Transverse colon (tissue), 4 donors: Measurements from ENCODE around the gene ELK3. TPM values are rescaled to one million over a fixed set of nuclear protein-coding genes. Genes with fewer than 3 reads are reported as not detected.

ENCODE experiments used
- DNase-seq: peaks from one replicate; pipeline ENCODE4 v3.0.0-alpha.2; 2019
- H3K27ac ChIP-seq, 4 donors: fragments of 200-600 bp; sonication (generic); 2 replicates each; pipeline ENCODE4 v1.5.1; 2016 to 2018; ENCODE audit warnings: inconsistent platforms in 4 of 4
- H3K27me3 ChIP-seq: fragments of 200-600 bp; sonication (generic); 2 replicates; pipeline ENCODE4 v1.5.1; 2017; ENCODE audit warnings: inconsistent platforms
- H3K36me3 ChIP-seq, 4 donors: fragments of 200-600 bp; sonication (generic); 2 replicates each; pipeline ENCODE4 v1.5.1; 2017 to 2019; ENCODE audit warnings: inconsistent platforms in 4 of 4
- H3K4me1 ChIP-seq, 4 donors: fragments of 200-600 bp; sonication (generic); 2 replicates each; pipeline ENCODE4 v1.5.1; 2017 to 2020; ENCODE audit warnings: inconsistent platforms in 4 of 4
- H3K4me3 ChIP-seq, 4 donors: fragments of 200-600 bp; sonication (generic); 1 replicate in 1 of 4; 2 replicates in 3 of 4; pipeline versions ENCODE4 v1.5.1 to v1.6.1; 2017 to 2019; ENCODE audit warnings: inconsistent platforms in 4 of 4
- H3K9me3 ChIP-seq, 2 donors: fragments of 200-600 bp; sonication (generic); 2 replicates each; pipeline ENCODE4 v1.5.1; 2017 to 2019; ENCODE audit warnings: inconsistent platforms in 2 of 2
- EP300 ChIP-seq: sonication (generic); formaldehyde crosslinking; IDR thresholded peaks from one replicate; pipeline ENCODE4 v1.6.1; 2017; ENCODE audit warnings: antibody characterized with exemption, low read depth
- POLR2A ChIP-seq: fragments of 450-650 bp; IDR thresholded peaks from one replicate; pipeline ENCODE4 v1.6.1; 2016; ENCODE audit warnings: antibody characterized with exemption, mild to moderate bottlenecking, moderate library complexity
- POLR2AphosphoS5 ChIP-seq, 3 donors: sonication (generic); formaldehyde crosslinking; IDR thresholded peaks; one replicate each; pipeline ENCODE4 v1.6.1; 2016; ENCODE audit warnings: antibody characterized with exemption in 3 of 3
- WGBS, 2 donors: methylation state at CpG; one replicate each; pipeline ENCODE4 v1.1.5; 2018; ENCODE audit warnings: low coverage in 1 of 2; 5-methylcytosine and 5-hydroxymethylcytosine counted together
- in situ Hi-C, 4 donors: fragments of 200-750 bp; cut with MboI; loops; one replicate each; pipeline versions ENCODE4 v1.15.0 to v1.15.1; 2017; ENCODE audit warnings: low sequenced_read_pairs in 3 of 4, low pct_ligation_motif_present in 1 of 4, low pct_unique_long_range_greater_than_20kb in 1 of 4
- intact Hi-C: fragments of 100-400 bp; cut with DNase I; formaldehyde crosslinking; loops from one replicate; pipeline ENCODE4 v1.15.1; 2023; ENCODE audit warnings: low total_unique reads
- total RNA-seq, 4 donors: library from RNA; depleted of rRNA; stranded (reverse); fragments of >200 nt; gene quantifications; one replicate each; pipeline ENCODE4 v1.1.0, GENCODE V29; 2016
- TF ChIP-seq, protein P1 (sequence below), 5 experiments: fragments of 200-600 bp in 3 of 5; fragments of 450-650 bp in 2 of 5; sonication (generic) in 3 of 5; IDR thresholded peaks; 1 replicate in 2 of 5; 2 replicates in 3 of 5; pipeline ENCODE4 v1.5.1; 2016 to 2017; ENCODE audit warnings: antibody characterized with exemption in 5 of 5, inconsistent platforms in 3 of 5, mild to moderate bottlenecking in 2 of 5, moderate library complexity in 1 of 5

ELK3 gene
- total RNA-seq, 4 donors from 2014 or later = 2.2 to 11.3 (median 5.3) TPM

- in situ Hi-C loops (no loop called here), intact Hi-C loops (no loop called here)
- H3K27ac ChIP-seq = no peak overlapping the region
- no peaks in the 10 kb centered on the region for H3K9me3 ChIP-seq
- H3K4me1 ChIP-seq = no peaks in the 10 kb centered on the region
- H3K4me3 ChIP-seq = no peak overlapping the region
- TF ChIP-seq POLR2A (no peak), POLR2AphosphoS5 (IDR thresholded peaks at IDR 0.05) (no peak), EP300 (no peak)
- TF ChIP-seq, protein P1, sequence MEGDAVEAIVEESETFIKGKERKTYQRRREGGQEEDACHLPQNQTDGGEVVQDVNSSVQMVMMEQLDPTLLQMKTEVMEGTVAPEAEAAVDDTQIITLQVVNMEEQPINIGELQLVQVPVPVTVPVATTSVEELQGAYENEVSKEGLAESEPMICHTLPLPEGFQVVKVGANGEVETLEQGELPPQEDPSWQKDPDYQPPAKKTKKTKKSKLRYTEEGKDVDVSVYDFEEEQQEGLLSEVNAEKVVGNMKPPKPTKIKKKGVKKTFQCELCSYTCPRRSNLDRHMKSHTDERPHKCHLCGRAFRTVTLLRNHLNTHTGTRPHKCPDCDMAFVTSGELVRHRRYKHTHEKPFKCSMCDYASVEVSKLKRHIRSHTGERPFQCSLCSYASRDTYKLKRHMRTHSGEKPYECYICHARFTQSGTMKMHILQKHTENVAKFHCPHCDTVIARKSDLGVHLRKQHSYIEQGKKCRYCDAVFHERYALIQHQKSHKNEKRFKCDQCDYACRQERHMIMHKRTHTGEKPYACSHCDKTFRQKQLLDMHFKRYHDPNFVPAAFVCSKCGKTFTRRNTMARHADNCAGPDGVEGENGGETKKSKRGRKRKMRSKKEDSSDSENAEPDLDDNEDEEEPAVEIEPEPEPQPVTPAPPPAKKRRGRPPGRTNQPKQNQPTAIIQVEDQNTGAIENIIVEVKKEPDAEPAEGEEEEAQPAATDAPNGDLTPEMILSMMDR (IDR thresholded peaks at IDR 0.05) = no peak
- DNase-seq = no peak
- no peaks in the 10 kb centered on the region for H3K36me3 ChIP-seq
- no peaks in the 10 kb centered on the region for H3K27me3 ChIP-seq
- WGBS, 2 donors = 50 to 66% methylated on average over 10 of the region's 10 CpGs
Observed at GRCh38 chr12:96186607-96187301, 7.4 kb upstream of the ELK3 start.

DNA sequence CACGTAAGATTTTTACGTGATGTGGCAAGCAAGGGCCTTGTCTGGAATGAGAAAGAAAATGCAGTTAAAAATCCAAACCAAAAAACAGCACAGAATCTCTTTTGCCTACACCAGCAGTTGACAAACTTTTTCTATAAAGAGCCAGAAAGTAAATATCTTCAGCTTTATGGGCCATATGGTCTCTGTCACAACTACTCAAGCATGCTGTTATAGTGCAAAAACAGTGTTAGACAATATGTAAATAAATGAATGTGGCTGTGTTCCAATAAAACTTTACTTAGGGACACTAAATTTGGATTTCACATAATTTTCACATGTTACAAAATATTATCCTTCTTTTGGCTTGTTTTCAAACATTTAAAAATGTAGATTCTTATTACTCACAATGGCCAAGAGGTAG lies 6.2 kb upstream of the ELK3 start:
- H3K4me1 ChIP-seq = no peaks in the 10 kb centered on the region
- in situ Hi-C loops (no loop called here), intact Hi-C loops (no loop called here)
- no peaks in the 10 kb centered on the region for H3K9me3 ChIP-seq
- DNase-seq = no peak
- H3K4me3 ChIP-seq = no peak overlapping the region
- WGBS, 2 donors = 82 to 89% methylated on average over 2 of the region's 2 CpGs
- H3K36me3 ChIP-seq = no peaks in the 10 kb centered on the region
- H3K27me3 ChIP-seq = no peaks in the 10 kb centered on the region
- TF ChIP-seq EP300 (no peak), POLR2AphosphoS5 (IDR thresholded peaks at IDR 0.05) (peak in 1 of 3 donors; percentile 15)
- H3K27ac ChIP-seq = no peak overlapping the region

DNA sequence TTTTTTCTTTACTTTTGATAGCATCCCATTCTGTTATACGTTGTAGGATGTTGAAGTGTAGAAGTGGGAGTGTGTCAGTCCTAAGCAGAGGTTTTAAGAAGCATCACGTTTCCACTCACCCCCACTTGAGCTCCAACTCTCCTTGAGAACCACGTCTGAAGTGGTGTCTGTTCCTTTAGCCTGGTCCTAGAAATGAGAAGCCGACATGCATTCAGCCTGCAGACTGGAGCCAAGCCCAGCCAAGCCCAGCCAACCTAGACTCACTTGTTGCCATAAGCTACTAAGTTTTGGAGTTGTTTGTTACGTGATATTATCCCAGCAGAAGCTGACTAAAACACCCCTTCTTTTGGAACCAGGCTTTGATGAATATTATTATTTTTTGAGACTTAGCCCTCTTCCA lies 4.4 kb upstream of the ELK3 start:
- H3K27me3 ChIP-seq = no peaks in the 10 kb centered on the region
- no peak overlapping the region for H3K4me3 ChIP-seq
- 83 to 84% methylated on average over 5 of the region's 5 CpGs for WGBS, 2 donors
- in situ Hi-C loops (no loop called here), intact Hi-C loops (no loop called here)
- no peak overlapping the region for H3K27ac ChIP-seq
- TF ChIP-seq POLR2A (no peak), EP300 (no peak), POLR2AphosphoS5 (IDR thresholded peaks at IDR 0.05) (no peak)
- TF ChIP-seq, protein P1 (IDR thresholded peaks at IDR 0.05) = no peak
- no peaks in the 10 kb centered on the region for H3K9me3 ChIP-seq
- no peaks in the 10 kb centered on the region for H3K36me3 ChIP-seq
- DNase-seq = no peak
- peaks cover 0 to 5% (median 0%) of the 10 kb centered on the region in 4 donors for H3K4me1 ChIP-seq

- in situ Hi-C loops (no loop called here), intact Hi-C loops (no loop called here)
- no peak overlapping the region for H3K4me3 ChIP-seq
- no peak for DNase-seq
- 69 to 80% methylated on average over 4 to 10 of the region's 10 CpGs for WGBS, 2 donors
- no peaks in the 10 kb centered on the region for H3K27me3 ChIP-seq
- no peaks in the 10 kb centered on the region for H3K36me3 ChIP-seq
- peaks cover 0 to 5% (median 2%) of the 10 kb centered on the region in 4 donors for H3K4me1 ChIP-seq
- no peak overlapping the region for H3K27ac ChIP-seq
- no peaks in the 10 kb centered on the region for H3K9me3 ChIP-seq
- TF ChIP-seq POLR2AphosphoS5 (IDR thresholded peaks at IDR 0.05) = no peak
- TF ChIP-seq, protein P1 (IDR thresholded peaks at IDR 0.05) = no peak
Observed at GRCh38 chr12:96190413-96191108, 3.6 kb upstream of the ELK3 start.
